Panc1 (cell line): ENCODE results near the gene PLCXD1. TPM values are rescaled to one million over a fixed set of nuclear protein-coding genes. Genes with fewer than 3 reads are reported as not detected.

Experiments used
- ATAC-seq: fragments of 200-7000 bp; cut with Tn5 transposase; 2 replicates; pipeline ENCODE4 v1.9.1; 2020; ENCODE audit warnings: mild to moderate bottlenecking, moderate library complexity
- BruUV-seq: library from RNA; stranded (reverse); fragments of 400-500 nt; replicated peaks from 2 replicates; lab custom pipeline; 2021; lab: Mats Ljungman, UMichigan
- CTCF ChIA-PET: fragments of 300-600 bp; sonication (Branson Sonifier 250); formaldehyde crosslinking; loops from one replicate; lab custom pipeline; 2022; ENCODE audit warnings: antibody characterized with exemption; lab: Charles Lee
- POLR2A ChIA-PET: fragments of 300-600 bp; sonication (Branson Sonifier 250); formaldehyde crosslinking; loops from one replicate; lab custom pipeline; 2022; ENCODE audit warnings: antibody characterized with exemption; lab: Charles Lee
- DNase-seq: peaks from one replicate; pipeline ENCODE4 v3.0.0-alpha.2; 2010; ENCODE audit warnings: low read depth, low spot score
- H3K27ac ChIP-seq: 2 replicates; pipeline ENCODE4 v1.5.1; 2011; ENCODE audit warnings: mild to moderate bottlenecking, low read length, inconsistent platforms
- H3K27me3 ChIP-seq: fragments of 200-500 bp; sonication (Bioruptor generic); 2 replicates; pipeline ENCODE4 v1.6.0; 2014; ENCODE audit warnings: low read length, inconsistent platforms; ENCODE audit not compliant: control insufficient read depth, insufficient read depth
- H3K36me3 ChIP-seq: fragments of 200-500 bp; sonication (Bioruptor generic); 2 replicates; pipeline ENCODE4 v1.5.1; 2014; ENCODE audit warnings: inconsistent platforms, mild to moderate bottlenecking, low read length, moderate library complexity; ENCODE audit not compliant: control insufficient read depth, insufficient read depth
- H3K4me1 ChIP-seq: 2 replicates; pipeline ENCODE4 v1.5.1; 2011; ENCODE audit warnings: inconsistent platforms, mild to moderate bottlenecking, low read length, moderate library complexity; ENCODE audit not compliant: control insufficient read depth, insufficient read depth
- H3K4me3 ChIP-seq, 2 experiments: 2 replicates each; pipeline ENCODE4 v1.5.1; 2011 to 2012; ENCODE audit warnings: low read depth in 2 of 2, low read length in 2 of 2, mild to moderate bottlenecking in 2 of 2, inconsistent platforms in 1 of 2, moderate library complexity in 1 of 2
- H3K9me3 ChIP-seq: fragments of 200-500 bp; sonication (Bioruptor generic); 2 replicates; pipeline ENCODE4 v1.5.1; 2014; ENCODE audit warnings: low read depth, mild to moderate bottlenecking, inconsistent platforms, low read length, moderate library complexity; ENCODE audit not compliant: control insufficient read depth, insufficient read depth
- POLR2AphosphoS5 ChIP-seq: IDR thresholded peaks from 2 replicates; pipeline ENCODE4 v1.6.1; 2012; ENCODE audit warnings: mild to moderate bottlenecking, low read depth, low read length, moderate library complexity
- SIN3A ChIP-seq: IDR thresholded peaks from 2 replicates; pipeline ENCODE4 v1.6.1; 2012; ENCODE audit warnings: low read depth, mild to moderate bottlenecking, low read length, moderate library complexity, borderline replicate concordance; ENCODE audit not compliant: insufficient read depth
- TCF7L2 ChIP-seq: IDR thresholded peaks from 2 replicates; pipeline ENCODE4 v1.6.1; 2011; ENCODE audit warnings: mild to moderate bottlenecking, low read depth, low read length, inconsistent platforms
- in situ Hi-C: cut with HindIII; loops from 2 replicates; pipeline ENCODE4 v1.10.0; 2016; ENCODE audit warnings: low sequenced_read_pairs, low pct_unique_long_range_greater_than_20kb
- intact Hi-C: fragments of 100-400 bp; cut with micrococcal nuclease; formaldehyde crosslinking; loops from one replicate; pipeline ENCODE4 v1.10.0; 2022; ENCODE audit not compliant: unreplicated experiment
- total RNA-seq: library from RNA; stranded (reverse); gene quantifications from one replicate; pipeline ENCODE4 v1.2.1, GENCODE V29; 2021; ENCODE audit not compliant: unreplicated experiment
- TF ChIP-seq, protein P1 (sequence below): fragments of 450-650 bp; IDR thresholded peaks from 2 replicates; pipeline ENCODE4 v1.5.1; 2017; ENCODE audit warnings: mild to moderate bottlenecking
- TF ChIP-seq, protein P2 (sequence below), 2 experiments: IDR thresholded peaks; 2 replicates each; pipeline ENCODE4 v1.6.1; 2011 to 2012; ENCODE audit warnings: low read depth in 2 of 2, control low read depth in 1 of 2, low read length in 1 of 2, mild to moderate bottlenecking in 1 of 2, moderate library complexity in 1 of 2; ENCODE audit not compliant: insufficient read depth in 1 of 2

PLCXD1 gene
- total RNA-seq, 1 experiment from 2014 or later: 54.9 TPM

DNA sequence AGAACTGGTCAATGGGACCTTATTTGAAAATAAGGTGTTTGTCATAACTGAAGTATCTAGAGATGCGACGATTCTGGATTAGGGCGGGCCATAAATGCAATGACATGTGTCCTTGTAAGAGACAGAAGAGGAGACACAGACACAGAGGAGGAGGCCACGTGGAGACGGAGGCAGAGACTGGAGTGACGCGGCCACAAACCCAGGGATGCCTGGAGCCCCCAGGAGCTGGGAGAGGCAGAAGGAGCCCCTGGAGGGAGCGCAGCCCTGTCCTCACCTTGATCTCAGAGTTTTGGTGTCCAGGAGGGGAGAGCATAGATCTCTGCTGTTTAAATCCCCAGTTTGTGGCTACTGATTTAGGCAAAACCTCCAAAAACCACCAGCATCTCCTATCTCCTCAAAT lies 32.4 kb downstream of the PLCXD1 start:
- no peak for TF ChIP-seq POLR2AphosphoS5
- TF ChIP-seq, protein P1, sequence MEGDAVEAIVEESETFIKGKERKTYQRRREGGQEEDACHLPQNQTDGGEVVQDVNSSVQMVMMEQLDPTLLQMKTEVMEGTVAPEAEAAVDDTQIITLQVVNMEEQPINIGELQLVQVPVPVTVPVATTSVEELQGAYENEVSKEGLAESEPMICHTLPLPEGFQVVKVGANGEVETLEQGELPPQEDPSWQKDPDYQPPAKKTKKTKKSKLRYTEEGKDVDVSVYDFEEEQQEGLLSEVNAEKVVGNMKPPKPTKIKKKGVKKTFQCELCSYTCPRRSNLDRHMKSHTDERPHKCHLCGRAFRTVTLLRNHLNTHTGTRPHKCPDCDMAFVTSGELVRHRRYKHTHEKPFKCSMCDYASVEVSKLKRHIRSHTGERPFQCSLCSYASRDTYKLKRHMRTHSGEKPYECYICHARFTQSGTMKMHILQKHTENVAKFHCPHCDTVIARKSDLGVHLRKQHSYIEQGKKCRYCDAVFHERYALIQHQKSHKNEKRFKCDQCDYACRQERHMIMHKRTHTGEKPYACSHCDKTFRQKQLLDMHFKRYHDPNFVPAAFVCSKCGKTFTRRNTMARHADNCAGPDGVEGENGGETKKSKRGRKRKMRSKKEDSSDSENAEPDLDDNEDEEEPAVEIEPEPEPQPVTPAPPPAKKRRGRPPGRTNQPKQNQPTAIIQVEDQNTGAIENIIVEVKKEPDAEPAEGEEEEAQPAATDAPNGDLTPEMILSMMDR: no peak
- no peak for TF ChIP-seq TCF7L2
- TF ChIP-seq SIN3A: no peak
- TF ChIP-seq, protein P2, sequence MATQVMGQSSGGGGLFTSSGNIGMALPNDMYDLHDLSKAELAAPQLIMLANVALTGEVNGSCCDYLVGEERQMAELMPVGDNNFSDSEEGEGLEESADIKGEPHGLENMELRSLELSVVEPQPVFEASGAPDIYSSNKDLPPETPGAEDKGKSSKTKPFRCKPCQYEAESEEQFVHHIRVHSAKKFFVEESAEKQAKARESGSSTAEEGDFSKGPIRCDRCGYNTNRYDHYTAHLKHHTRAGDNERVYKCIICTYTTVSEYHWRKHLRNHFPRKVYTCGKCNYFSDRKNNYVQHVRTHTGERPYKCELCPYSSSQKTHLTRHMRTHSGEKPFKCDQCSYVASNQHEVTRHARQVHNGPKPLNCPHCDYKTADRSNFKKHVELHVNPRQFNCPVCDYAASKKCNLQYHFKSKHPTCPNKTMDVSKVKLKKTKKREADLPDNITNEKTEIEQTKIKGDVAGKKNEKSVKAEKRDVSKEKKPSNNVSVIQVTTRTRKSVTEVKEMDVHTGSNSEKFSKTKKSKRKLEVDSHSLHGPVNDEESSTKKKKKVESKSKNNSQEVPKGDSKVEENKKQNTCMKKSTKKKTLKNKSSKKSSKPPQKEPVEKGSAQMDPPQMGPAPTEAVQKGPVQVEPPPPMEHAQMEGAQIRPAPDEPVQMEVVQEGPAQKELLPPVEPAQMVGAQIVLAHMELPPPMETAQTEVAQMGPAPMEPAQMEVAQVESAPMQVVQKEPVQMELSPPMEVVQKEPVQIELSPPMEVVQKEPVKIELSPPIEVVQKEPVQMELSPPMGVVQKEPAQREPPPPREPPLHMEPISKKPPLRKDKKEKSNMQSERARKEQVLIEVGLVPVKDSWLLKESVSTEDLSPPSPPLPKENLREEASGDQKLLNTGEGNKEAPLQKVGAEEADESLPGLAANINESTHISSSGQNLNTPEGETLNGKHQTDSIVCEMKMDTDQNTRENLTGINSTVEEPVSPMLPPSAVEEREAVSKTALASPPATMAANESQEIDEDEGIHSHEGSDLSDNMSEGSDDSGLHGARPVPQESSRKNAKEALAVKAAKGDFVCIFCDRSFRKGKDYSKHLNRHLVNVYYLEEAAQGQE (IDR thresholded peaks at IDR 0.05; ENCODE audit: insufficient read depth in 1 of 2, low read depth in 2 of 2, low read length in 1 of 2): no peak
- no TSS peak for BruUV-seq
- in situ Hi-C loops: no loop called here

DNA sequence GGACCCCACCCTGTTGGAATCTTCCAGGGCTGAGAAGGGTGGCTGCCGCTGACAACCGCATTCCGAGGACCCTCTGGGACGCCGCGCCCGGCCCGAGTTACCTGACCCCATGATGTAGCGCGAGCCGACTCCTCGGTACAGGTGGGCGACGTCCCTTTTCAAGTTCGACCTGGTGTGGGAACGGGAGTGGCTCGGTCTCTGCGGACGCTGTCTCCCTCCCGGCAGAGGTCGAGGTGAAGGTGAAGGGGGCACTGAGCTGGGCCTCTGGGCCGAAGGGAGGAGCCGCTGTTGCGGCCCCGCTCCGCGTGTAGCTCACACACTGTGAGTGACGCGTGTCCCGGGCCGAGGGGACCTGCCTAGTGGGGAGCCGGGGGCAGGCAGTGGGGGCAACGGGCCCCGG lies 32.9 kb downstream of the PLCXD1 start:
- no TSS peak for BruUV-seq
- in situ Hi-C loops: no loop called here
- CTCF ChIA-PET: no interaction called here

More for the DNA sequence above, 32.4 kb downstream of the PLCXD1 start:
- ChIA-PET CTCF (no interaction called here), POLR2A (no interaction called here)
- Histone ChIP-seq H3K4me1 (no peaks in the 10 kb centered on the region), H3K9me3 (no peaks in the 10 kb centered on the region), H3K27me3 (no peaks in the 10 kb centered on the region), H3K27ac (no peak overlapping the region), H3K36me3 (no peaks in the 10 kb centered on the region), H3K4me3 (no peak overlapping the region)
- ATAC-seq (no peak), DNase-seq (no peak)
- intact Hi-C loops: no loop called here

More for the DNA sequence above, 32.9 kb downstream of the PLCXD1 start:
- POLR2A ChIA-PET: no interaction called here
- DNase-seq (no peak), ATAC-seq (no peak)
- no peaks in the 10 kb centered on the region for H3K9me3 ChIP-seq
- H3K27me3 ChIP-seq: no peaks in the 10 kb centered on the region
- H3K27ac ChIP-seq: no peak overlapping the region
- H3K36me3 ChIP-seq: no peaks in the 10 kb centered on the region
- intact Hi-C loops: no loop called here
- no peak overlapping the region for H3K4me3 ChIP-seq
- no peaks in the 10 kb centered on the region for H3K4me1 ChIP-seq
- TF ChIP-seq, protein P2 (IDR thresholded peaks at IDR 0.05; ENCODE audit: insufficient read depth in 1 of 2, low read depth in 2 of 2, low read length in 1 of 2): no peak
- no peak for TF ChIP-seq POLR2AphosphoS5
- no peak for TF ChIP-seq TCF7L2
